Parathyroid adenoma (tissue), 2 donors: ENCODE results near the gene GRK7.

Source experiments
- H2AFZ ChIP-seq: fragments of 300-600 bp; sonication (generic); one replicate; pipeline ENCODE4 v1.7.0; 2017; ENCODE audit warnings: antibody characterized with exemption, mild to moderate bottlenecking
- H3K27ac ChIP-seq: fragments of 300-600 bp; sonication (generic); one replicate; pipeline ENCODE4 v1.7.0; 2017
- H3K27me3 ChIP-seq: fragments of 300-600 bp; sonication (generic); one replicate; pipeline ENCODE4 v1.7.0; 2017; ENCODE audit warnings: low read length; ENCODE audit not compliant: control insufficient read depth, insufficient read depth
- H3K36me3 ChIP-seq: fragments of 300-600 bp; sonication (generic); one replicate; pipeline ENCODE4 v1.7.0; 2017; ENCODE audit warnings: low read length; ENCODE audit not compliant: control insufficient read depth, insufficient read depth
- H3K4me1 ChIP-seq: fragments of 300-600 bp; sonication (generic); one replicate; pipeline ENCODE4 v1.7.0; 2017; ENCODE audit warnings: control low read depth
- H3K4me2 ChIP-seq: fragments of 300-600 bp; sonication (generic); one replicate; pipeline ENCODE4 v1.7.0; 2017; ENCODE audit warnings: low read length
- H3K4me3 ChIP-seq: fragments of 300-600 bp; sonication (generic); one replicate; pipeline ENCODE4 v1.7.0; 2017; ENCODE audit warnings: low read depth, low read length
- H3K79me2 ChIP-seq: fragments of 300-600 bp; sonication (generic); one replicate; pipeline ENCODE4 v1.7.0; 2017; ENCODE audit warnings: control low read depth
- H3K9ac ChIP-seq: fragments of 300-600 bp; sonication (generic); one replicate; pipeline ENCODE4 v1.7.0; 2017; ENCODE audit warnings: mild to moderate bottlenecking
- H3K9me3 ChIP-seq: fragments of 300-600 bp; sonication (generic); one replicate; pipeline ENCODE4 v1.7.0; 2017; ENCODE audit warnings: low read length; ENCODE audit not compliant: control insufficient read depth
- CTCF ChIP-seq: fragments of 300-600 bp; sonication (generic); IDR thresholded peaks from one replicate; pipeline ENCODE4 v1.7.0; 2017; ENCODE audit warnings: antibody characterized with exemption, mild to moderate bottlenecking
- donor health status: primary hyperparathyroidism.

GRK7 gene

DNA sequence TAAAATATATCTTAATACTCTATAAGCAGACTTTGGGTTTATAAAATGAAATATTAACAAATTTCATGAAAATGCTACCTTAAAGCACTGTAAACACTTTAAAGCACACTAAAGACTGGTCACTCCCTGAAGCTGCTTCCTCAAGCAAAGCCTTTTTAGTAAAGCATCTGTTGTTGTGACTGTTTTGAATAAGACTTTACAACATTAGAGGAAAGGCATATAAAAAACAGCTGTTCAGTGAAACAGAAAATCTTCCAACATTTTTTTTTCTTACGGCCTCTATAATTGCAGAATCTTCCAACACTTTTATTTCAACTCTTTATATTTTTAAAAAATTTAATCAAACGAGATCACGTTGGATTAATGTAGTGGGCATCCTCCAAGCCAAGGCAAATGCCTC lies 48.1 kb downstream of the GRK7 start:
- H3K4me3 ChIP-seq = no peak overlapping the region
- no peaks in the 10 kb centered on the region for H3K79me2 ChIP-seq
- H3K4me1 ChIP-seq = no peaks in the 10 kb centered on the region
- H2AFZ ChIP-seq = no peak overlapping the region
- no peak overlapping the region for H3K27ac ChIP-seq
- no peaks in the 10 kb centered on the region for H3K27me3 ChIP-seq
- H3K36me3 ChIP-seq = no peaks in the 10 kb centered on the region
- no peak overlapping the region for H3K4me2 ChIP-seq
- H3K9ac ChIP-seq = no peak overlapping the region
- H3K9me3 ChIP-seq = no peaks in the 10 kb centered on the region
- no peak for TF ChIP-seq CTCF

DNA sequence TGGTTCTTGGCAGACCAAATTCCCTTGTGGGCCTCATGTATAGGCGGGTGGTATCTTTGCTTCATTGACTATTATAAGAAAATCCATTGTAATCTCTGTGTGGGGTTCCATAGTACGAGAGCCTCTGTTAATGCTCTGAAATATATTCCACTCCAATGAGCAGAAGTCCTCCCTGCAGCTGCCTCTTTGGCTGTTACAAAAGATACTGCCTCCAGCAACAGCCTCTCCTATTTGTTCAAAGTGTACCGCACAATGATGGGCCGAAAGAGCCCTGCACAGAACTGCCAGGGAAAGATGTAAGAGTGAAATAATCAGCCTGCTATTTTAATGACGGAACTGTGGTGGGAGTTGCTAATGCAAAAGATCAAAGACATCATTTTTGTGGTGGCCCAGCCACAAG lies 48.9 kb downstream of the GRK7 start:
- TF ChIP-seq CTCF = no peak
- no peak overlapping the region for H3K27ac ChIP-seq
- H3K9me3 ChIP-seq = no peaks in the 10 kb centered on the region
- H3K9ac ChIP-seq = no peak overlapping the region
- H3K36me3 ChIP-seq = no peaks in the 10 kb centered on the region
- no peak overlapping the region for H3K4me3 ChIP-seq
- H3K4me1 ChIP-seq = no peaks in the 10 kb centered on the region
- H3K27me3 ChIP-seq = no peaks in the 10 kb centered on the region
- H3K4me2 ChIP-seq = no peak overlapping the region
- H3K79me2 ChIP-seq = no peaks in the 10 kb centered on the region
- H2AFZ ChIP-seq = no peak overlapping the region

DNA sequence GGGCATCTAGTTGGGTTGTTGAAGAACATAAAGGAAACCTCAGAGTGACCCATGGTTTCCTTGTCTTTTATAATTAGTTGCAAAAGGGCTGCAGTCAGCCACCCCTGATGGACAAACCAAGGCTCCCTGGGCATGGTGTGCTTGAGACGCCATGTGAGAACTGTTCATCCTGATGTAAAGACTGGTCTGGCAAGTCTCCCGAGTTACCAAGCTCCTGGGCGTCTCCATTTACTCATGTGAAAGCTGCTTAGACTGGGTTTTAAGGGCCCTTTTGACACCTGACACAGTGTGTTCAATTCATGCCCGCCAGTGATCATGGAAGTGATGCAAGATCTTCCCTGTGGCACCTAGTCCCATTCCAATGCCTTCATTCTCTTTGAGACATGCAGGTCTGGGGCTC lies 49.4 kb downstream of the GRK7 start:
- H3K4me3 ChIP-seq = no peak overlapping the region
- TF ChIP-seq CTCF = no peak
- no peaks in the 10 kb centered on the region for H3K4me1 ChIP-seq
- no peaks in the 10 kb centered on the region for H3K9me3 ChIP-seq
- no peak overlapping the region for H3K4me2 ChIP-seq
- no peaks in the 10 kb centered on the region for H3K27me3 ChIP-seq
- no peak overlapping the region for H3K27ac ChIP-seq
- H3K79me2 ChIP-seq = no peaks in the 10 kb centered on the region
- H3K36me3 ChIP-seq = no peaks in the 10 kb centered on the region
- no peak overlapping the region for H2AFZ ChIP-seq
- H3K9ac ChIP-seq = no peak overlapping the region
